Kidney (tissue), 14 donors: ENCODE data around the gene PLSCR5. TPM values are rescaled to one million over a fixed set of nuclear protein-coding genes. Genes with fewer than 3 reads are reported as not detected.

Experiments
- DNase-seq, 5 donors: peaks; one replicate each; pipeline ENCODE4 v3.0.0-alpha.2; 2013 to 2020
- FAIRE-seq: peaks from 2 replicates; lab custom pipeline; 2012; peaks lifted over from hg19 to GRCh38; lab: Jason Lieb, UNC
- H3K27ac ChIP-seq, 2 donors: one replicate each; pipeline ENCODE4 v1.7.0; 2013; ENCODE audit warnings: low read depth in 2 of 2, low read length in 2 of 2, inconsistent platforms in 1 of 2
- H3K27me3 ChIP-seq: one replicate; pipeline ENCODE4 v1.7.1; 2013; ENCODE audit warnings: low read length, inconsistent platforms; ENCODE audit not compliant: control insufficient read depth, insufficient read depth
- H3K36me3 ChIP-seq, 3 donors: one replicate each; pipeline versions ENCODE4 v1.7.0 to v1.7.1; 2013; ENCODE audit warnings: low read length in 3 of 3, control low read depth in 1 of 3, inconsistent platforms in 1 of 3; ENCODE audit not compliant: insufficient read depth in 3 of 3, control insufficient read depth in 2 of 3
- H3K4me1 ChIP-seq, 3 donors: one replicate each; pipeline versions ENCODE4 v1.7.0 to v1.7.1; 2013; ENCODE audit warnings: low read length in 3 of 3, inconsistent platforms in 1 of 3, low read depth in 1 of 3; ENCODE audit not compliant: control insufficient read depth in 2 of 3, insufficient read depth in 2 of 3
- H3K4me3 ChIP-seq, 3 donors: one replicate each; pipeline versions ENCODE4 v1.7.0 to v1.8.1; 2013; ENCODE audit warnings: low read length in 3 of 3, control low read depth in 1 of 3, inconsistent platforms in 1 of 3
- H3K9ac ChIP-seq, 3 donors: one replicate each; pipeline versions ENCODE4 v1.7.0 to v1.7.1; 2013; ENCODE audit warnings: low read length in 3 of 3, control low read depth in 1 of 3, inconsistent platforms in 1 of 3
- H3K9me3 ChIP-seq, 3 donors: one replicate each; pipeline versions ENCODE4 v1.7.0 to v1.7.1; 2013; ENCODE audit warnings: low read length in 3 of 3, control low read depth in 1 of 3, inconsistent platforms in 1 of 3; ENCODE audit not compliant: control insufficient read depth in 2 of 3, insufficient read depth in 1 of 3
- CTCF ChIP-seq: IDR thresholded peaks from 3 replicates; pipeline ENCODE4 v1.5.1; 2012; ENCODE audit warnings: mild to moderate bottlenecking, moderate library complexity, borderline replicate concordance; ENCODE audit not compliant: insufficient read depth; ENCODE audit errors: extremely low read depth
- intact Hi-C: fragments of 100-400 bp; cut with DNase I; formaldehyde crosslinking; loops from one replicate; pipeline ENCODE4 v1.11.1; 2022
- polyA plus RNA-seq: library from polyadenylated mRNA; stranded (reverse); fragments of 350-450 nt; fragmentation: Illumina TruSeq; extraction: RNeasy Lipid Tissue Mini Kit (QIAGEN cat#74804); gene quantifications from one replicate; pipeline ENCODE4 v1.2.3, GENCODE V29; 2014; ENCODE audit warnings: low read depth, low replicate concordance; ENCODE audit not compliant: insufficient read depth
- total RNA-seq: library from RNA; stranded (reverse); fragmentation: NEBNext Ultra II Directional; extraction: Animal tissue kit (Norgen Biotek cat#: 25700); gene quantifications from one replicate; pipeline ENCODE4 v1.2.1, GENCODE V29; 2021
- donor health status: control.
- donor health status: control.
- donor health status: control.
- donor health status: control.
- donor health status: control.
- donor health status: DM: yes; HTN: yes; CAD: no.
- donor health status: Normal renal cell carcinoma (clear cell type).

The PLSCR5 gene
- total and polyA plus RNA-seq, 2 donors from 2014 or later = not detected

GRCh38 chr3:146621723-146622122, 16.6 kb upstream of the PLSCR5 start:
- Histone ChIP-seq H3K9me3 (no peaks in the 10 kb centered on the region), H3K27ac (no peak overlapping the region), H3K4me1 (no peaks in the 10 kb centered on the region), H3K4me3 (no peak overlapping the region), H3K27me3 (no peaks in the 10 kb centered on the region), H3K36me3 (no peaks in the 10 kb centered on the region), H3K9ac (no peak overlapping the region)
- no peak for DNase-seq
- no peak for FAIRE-seq
- no peak for TF ChIP-seq CTCF
- intact Hi-C loops = no loop called here

- Histone ChIP-seq H3K27ac (no peak overlapping the region), H3K9me3 (no peaks in the 10 kb centered on the region), H3K4me1 (no peaks in the 10 kb centered on the region), H3K9ac (no peak overlapping the region), H3K4me3 (no peak overlapping the region), H3K27me3 (no peaks in the 10 kb centered on the region), H3K36me3 (no peaks in the 10 kb centered on the region)
- DNase-seq (no peak), FAIRE-seq (no peak)
- no peak for TF ChIP-seq CTCF
- intact Hi-C loops = no loop called here
Measured at GRCh38 chr3:146612015-146612414, 6.9 kb upstream of the PLSCR5 start.

- Histone ChIP-seq H3K9ac (no peak overlapping the region), H3K27ac (no peak overlapping the region), H3K4me1 (no peaks in the 10 kb centered on the region), H3K36me3 (no peaks in the 10 kb centered on the region), H3K9me3 (no peaks in the 10 kb centered on the region), H3K4me3 (no peak overlapping the region), H3K27me3 (no peaks in the 10 kb centered on the region)
- DNase-seq (no peak), FAIRE-seq (no peak)
- intact Hi-C loops = no loop called here
- no peak for TF ChIP-seq CTCF
Measured at GRCh38 chr3:146611096-146611495, 6.0 kb upstream of the PLSCR5 start.

GRCh38 chr3:146598535-146598934, 6.6 kb downstream of the PLSCR5 start:
- intact Hi-C loops = no loop called here
- H3K4me1 ChIP-seq = no peaks in the 10 kb centered on the region
- no peak for FAIRE-seq
- no peak overlapping the region for H3K27ac ChIP-seq
- no peaks in the 10 kb centered on the region for H3K9me3 ChIP-seq
- no peak for TF ChIP-seq CTCF
- DNase-seq = no peak
- H3K9ac ChIP-seq = no peak overlapping the region
- no peaks in the 10 kb centered on the region for H3K36me3 ChIP-seq
- H3K27me3 ChIP-seq = no peaks in the 10 kb centered on the region
- no peak overlapping the region for H3K4me3 ChIP-seq
